HG02870 (cell line): ENCODE data around the gene RAB13.
A peak's percentile ranks its signal among the peaks of the same experiment; 100 is the strongest.
"Not testable (repeated sequence)": the region's sequence is repeated elsewhere in the genome, so short reads cannot be mapped to it uniquely, and the experiment has no call there.

ENCODE experiments used
- ATAC-seq: cut with Tn5 transposase; IDR thresholded peaks from one replicate; pipeline ENCODE4 v1.9.1; 2021; ENCODE audit warnings: mild to moderate bottlenecking, moderate library complexity; ENCODE audit not compliant: unreplicated experiment

Gene RAB13

GRCh38 chr1:153985941-153986761 is at the start of gene RAB13:
TSS of gene RAB13 (minus strand) at chr1:153986339. CDS start at chr1:153986236, 103 bp downstream.
- no peak for ATAC-seq

- not testable (repeated sequence) for ATAC-seq
Measured at GRCh38 chr1:154033697-154034096, 47.6 kb upstream of the RAB13 start.

- ATAC-seq, result no peak
Measured at GRCh38 chr1:154019940-154020339, 33.8 kb upstream of the RAB13 start.

GRCh38 chr1:154019269-154019668 is 33.1 kb upstream of the RAB13 start:
- no peak for ATAC-seq

- no peak for ATAC-seq
Measured at GRCh38 chr1:154014154-154014907, 28.2 kb upstream of the RAB13 start.

GRCh38 chr1:154012543-154012942 is 26.4 kb upstream of the RAB13 start:
- ATAC-seq, result not testable (repeated sequence)

GRCh38 chr1:154012129-154012528 is 26.0 kb upstream of the RAB13 start:
- no peak for ATAC-seq

- no peak for ATAC-seq
Measured at GRCh38 chr1:154006136-154006535, 20.0 kb upstream of the RAB13 start.

GRCh38 chr1:154000420-154000819 is 14.3 kb upstream of the RAB13 start:
- ATAC-seq, result no peak

- ATAC-seq, result not testable (repeated sequence)
Measured at GRCh38 chr1:153996882-153997281, 10.7 kb upstream of the RAB13 start.

- ATAC-seq, result no peak
Measured at GRCh38 chr1:153995640-153996039, 9.5 kb upstream of the RAB13 start.

GRCh38 chr1:153995202-153995601 is 9.1 kb upstream of the RAB13 start:
- no peak for ATAC-seq

- ATAC-seq, result no peak
Measured at GRCh38 chr1:153991806-153992205, 5.7 kb upstream of the RAB13 start.

GRCh38 chr1:153991151-153991630 is 5.1 kb upstream of the RAB13 start:
- ATAC-seq, result no peak

- peak; percentile 77 for ATAC-seq
Measured at GRCh38 chr1:153990468-153991150, 4.5 kb upstream of the RAB13 start, which contains the start of gene RPS27. TSS of gene RPS27 (plus strand) at chr1:153990762. CDS start at chr1:153990797, 35 bp downstream.

GRCh38 chr1:153987621-153988020 is 1.5 kb upstream of the RAB13 start:
- ATAC-seq, result no peak

GRCh38 chr1:153985341-153985912 is 712 bp downstream of the RAB13 start:
- no peak for ATAC-seq

GRCh38 chr1:153984123-153984894 is 1.8 kb downstream of the RAB13 start:
- ATAC-seq, result no peak

GRCh38 chr1:153981735-153982134 is 4.4 kb downstream of the RAB13 start:
- not testable (repeated sequence) for ATAC-seq

GRCh38 chr1:153979091-153979490 is 7.0 kb downstream of the RAB13 start:
- not testable (repeated sequence) for ATAC-seq
